Coronary artery (tissue), 2 donors: ENCODE results near the gene ZBTB11.
"Not testable (repeated sequence)": the region's sequence is repeated elsewhere in the genome, so short reads cannot be mapped to it uniquely, and the experiment has no call there.

Experiments used
- DNase-seq: peaks from one replicate; pipeline ENCODE4 v3.0.0-alpha.2; 2017; ENCODE audit warnings: low spot score
- H3K27ac ChIP-seq, 2 donors: fragments of 200-600 bp; sonication (generic); one replicate each; pipeline ENCODE4 v1.5.1; 2016 to 2019
- H3K4me3 ChIP-seq: fragments of 200-600 bp; sonication (generic); 2 replicates; pipeline ENCODE4 v1.5.1; 2016; ENCODE audit warnings: mild to moderate bottlenecking, moderate library complexity
- CTCF ChIP-seq: fragments of 200-600 bp; sonication (generic); IDR thresholded peaks from one replicate; pipeline ENCODE4 v1.5.1; 2019; ENCODE audit warnings: antibody characterized with exemption

Gene ZBTB11

GRCh38 chr3:101701696-101702634 is 25.0 kb upstream of the ZBTB11 start:
- no peak overlapping the region for H3K27ac ChIP-seq
- DNase-seq, result no peak
- no peak for TF ChIP-seq CTCF
- no peak overlapping the region for H3K4me3 ChIP-seq

GRCh38 chr3:101695779-101696372 is 18.9 kb upstream of the ZBTB11 start:
- TF ChIP-seq CTCF, result peak; percentile 53
- Histone ChIP-seq H3K4me3 (no peak overlapping the region), H3K27ac (no peak overlapping the region)
- no peak for DNase-seq

DNA sequence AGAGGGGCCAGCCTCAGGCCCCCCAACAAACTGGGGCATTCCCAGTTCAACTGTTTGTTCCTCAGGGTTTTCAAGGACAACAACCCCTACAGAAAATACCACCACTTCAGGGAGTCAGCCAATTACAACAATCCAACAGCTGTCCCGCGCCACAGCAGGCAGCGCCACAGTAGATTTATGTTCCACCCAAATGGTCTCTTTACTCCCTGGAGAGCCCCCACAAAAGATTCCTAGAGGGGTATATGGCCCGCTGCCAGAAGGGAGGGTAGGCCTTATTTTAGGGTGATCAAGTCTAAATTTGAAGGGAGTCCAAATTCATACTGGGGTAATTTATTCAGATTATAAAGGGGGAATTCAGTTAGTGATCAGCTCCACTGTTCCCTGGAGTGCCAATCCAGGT is 17.9 kb upstream of the ZBTB11 start:
- DNase-seq, H3K27ac ChIP-seq, H3K4me3 ChIP-seq: not testable (repeated sequence)

- TF ChIP-seq CTCF, result peak; percentile 23
- DNase-seq, H3K27ac ChIP-seq, H3K4me3 ChIP-seq: not testable (repeated sequence)
Measured at GRCh38 chr3:101693540-101693939, 16.6 kb upstream of the ZBTB11 start.

- H3K4me3 ChIP-seq, H3K27ac ChIP-seq: not testable (repeated sequence)
Measured at GRCh38 chr3:101691685-101692671, 15.0 kb upstream of the ZBTB11 start.

GRCh38 chr3:101690972-101691371 is 14.0 kb upstream of the ZBTB11 start:
- no peak overlapping the region for H3K27ac ChIP-seq
- no peak overlapping the region for H3K4me3 ChIP-seq
- DNase-seq, result no peak
- TF ChIP-seq CTCF, result no peak

More at GRCh38 chr3:101691685-101692671, 15.0 kb upstream of the ZBTB11 start:
- DNase-seq, result not testable (repeated sequence)

DNA sequence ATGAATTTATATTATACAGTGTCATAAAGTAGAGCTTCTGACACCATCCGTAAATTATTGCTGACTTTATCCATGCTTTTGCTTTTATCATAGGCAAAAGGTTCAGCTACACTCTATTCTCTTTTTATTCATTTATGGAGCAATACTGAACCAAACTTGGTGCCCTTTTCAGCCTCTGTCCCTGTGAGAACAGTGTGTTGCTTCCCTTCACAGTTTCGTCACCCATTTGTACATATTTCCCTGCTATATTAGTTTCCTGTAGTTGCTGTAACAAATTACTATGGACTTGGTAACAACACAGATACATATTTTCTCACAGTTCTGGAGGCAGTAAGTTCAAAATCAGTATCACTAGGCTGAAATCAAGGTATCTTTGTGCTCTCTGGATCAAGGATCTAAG is 12.4 kb upstream of the ZBTB11 start:
- Histone ChIP-seq H3K4me3 (no peak overlapping the region), H3K27ac (no peak overlapping the region)
- no peak for TF ChIP-seq CTCF
- DNase-seq, result no peak
